T-helper 2 cell treated with Interferon-gamma antibody and Interleukin-4, amounts not matched to agents 5 μg/mL and 100 μg/mL, for 36 hours (primary cell): ENCODE data around the gene EIF1AD.
A peak's percentile ranks its signal among the peaks of the same experiment; 100 is the strongest.

Experiments
- DNase-seq: peaks from one replicate; pipeline ENCODE4 v3.0.0; 2021; ENCODE audit warnings: low spot score
- H3K27ac Mint-ChIP-seq: one replicate; pipeline ENCODE4 v1.8.0; 2021; ENCODE audit warnings: mild to moderate bottlenecking, mixed read lengths
- H3K27me3 Mint-ChIP-seq: one replicate; pipeline ENCODE4 v1.8.0; 2021; ENCODE audit warnings: low read depth, mixed read lengths
- H3K36me3 Mint-ChIP-seq: one replicate; pipeline ENCODE4 v1.8.0; 2021; ENCODE audit warnings: low read depth, mixed read lengths
- H3K4me1 Mint-ChIP-seq: one replicate; pipeline ENCODE4 v1.8.0; 2021; ENCODE audit warnings: low read depth, mixed read lengths
- H3K4me3 Mint-ChIP-seq: one replicate; pipeline ENCODE4 v1.8.0; 2022; ENCODE audit warnings: mild to moderate bottlenecking, moderate library complexity, mixed read lengths
- H3K9me3 Mint-ChIP-seq: one replicate; pipeline ENCODE4 v1.8.0; 2021; ENCODE audit warnings: mixed read lengths

EIF1AD gene

DNA sequence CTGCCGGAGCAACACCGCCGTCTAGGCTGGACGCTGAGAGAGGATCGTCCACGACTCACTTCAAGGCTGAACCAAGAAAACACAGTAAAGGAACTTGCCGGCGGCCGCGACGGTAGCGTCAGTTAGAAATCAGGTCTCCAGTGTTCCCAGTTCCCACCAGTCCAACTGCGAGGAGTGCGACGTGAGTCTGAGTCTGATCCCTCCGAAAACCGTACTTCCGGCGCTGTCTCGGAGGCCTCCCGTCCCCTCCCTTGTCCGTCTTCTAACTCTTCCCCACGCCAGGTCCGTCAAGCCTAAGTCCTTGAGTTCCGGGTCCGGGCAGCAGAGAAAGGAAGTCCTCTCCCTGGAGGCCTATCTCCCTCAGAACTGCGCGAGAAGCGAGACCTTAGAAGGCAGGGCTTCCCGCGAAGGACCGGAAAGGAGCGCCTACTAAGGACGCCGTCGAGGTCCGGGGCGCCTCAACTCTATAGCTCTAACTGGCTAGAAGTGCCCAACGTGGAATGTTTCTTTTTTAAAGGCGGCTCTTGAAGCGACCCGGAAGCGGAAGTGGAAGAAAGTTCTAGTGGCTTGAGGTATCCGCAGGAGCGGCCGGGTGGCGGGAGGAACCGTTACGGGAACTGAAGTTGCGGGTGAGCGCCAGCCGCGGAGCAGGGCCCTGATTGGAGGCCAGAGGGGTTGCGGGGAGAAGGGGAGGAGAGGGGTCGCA is at the start of gene EIF1AD, which contains the start of gene BANF1:
EIF1AD (minus strand) TSS at position 216 of the 706 bp plus-strand sequence. CDS start 1,768 bp downstream, outside the sequence.
BANF1 (plus strand) TSS at position 562 of the 706 bp plus-strand sequence. CDS start 748 bp downstream, outside the sequence.
- peaks cover 14% of the 10 kb centered on the region for H3K4me1 Mint-ChIP-seq
- H3K36me3 Mint-ChIP-seq, result peaks cover 51% of the 10 kb centered on the region

GRCh38 chr11:66051371-66051765 is 49.4 kb upstream of the EIF1AD start:
- Mint-ChIP-seq H3K36me3 (peaks cover 34% of the 10 kb centered on the region), H3K4me3 (peak overlapping the region; percentile 100), H3K4me1 (peaks cover 23% of the 10 kb centered on the region), H3K27ac (peak overlapping the region; percentile 88), H3K9me3 (no peaks in the 10 kb centered on the region), H3K27me3 (peaks cover 5% of the 10 kb centered on the region)
- no peak for DNase-seq

More for the DNA sequence above, at the start of gene EIF1AD, which contains the start of gene BANF1:
- H3K27ac Mint-ChIP-seq, result peak within 1 kb of the TSS; percentile 98
- peak; percentile 95 for DNase-seq
- no peaks in the 10 kb centered on the region for H3K27me3 Mint-ChIP-seq
- peak within 1 kb of the TSS; percentile 99 for H3K4me3 Mint-ChIP-seq
- no peaks in the 10 kb centered on the region for H3K9me3 Mint-ChIP-seq

DNA sequence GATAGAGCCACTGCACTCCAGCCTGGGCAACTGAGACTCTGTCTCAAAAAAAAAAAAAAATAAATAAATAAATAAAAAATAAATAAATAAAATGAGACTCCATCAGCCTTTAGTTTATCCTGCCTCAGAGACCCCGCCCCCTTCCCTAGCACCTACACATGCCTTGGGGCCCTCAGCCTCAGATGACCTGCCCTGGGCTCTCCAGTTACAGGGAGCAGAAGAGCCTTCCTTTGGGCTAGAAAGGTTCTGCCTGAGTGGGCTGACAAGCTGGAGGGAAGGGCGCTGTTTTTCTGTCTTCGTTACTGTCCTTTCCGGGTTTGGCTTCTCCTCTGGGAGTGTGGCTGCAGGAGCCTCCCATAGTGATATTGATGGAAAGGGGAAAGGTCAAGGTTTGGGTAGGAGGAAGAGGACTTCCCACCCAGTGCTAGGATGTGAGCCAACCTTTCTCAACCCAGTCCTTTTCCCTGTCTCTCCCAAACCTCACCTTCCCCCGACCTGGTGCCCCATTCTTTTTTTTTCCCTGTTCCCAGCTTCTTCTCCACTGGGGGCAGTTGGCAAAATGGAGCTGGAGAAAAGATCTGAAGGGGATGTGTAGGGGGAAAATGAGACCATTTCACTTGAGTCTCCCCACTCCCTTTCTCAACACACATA is 48.7 kb upstream of the EIF1AD start:
- Mint-ChIP-seq H3K4me3 (peak overlapping the region; percentile 100), H3K4me1 (peaks cover 24% of the 10 kb centered on the region), H3K9me3 (no peaks in the 10 kb centered on the region), H3K36me3 (peaks cover 30% of the 10 kb centered on the region), H3K27ac (peak overlapping the region; percentile 60), H3K27me3 (peaks cover 5% of the 10 kb centered on the region)
- DNase-seq, result no peak

DNA sequence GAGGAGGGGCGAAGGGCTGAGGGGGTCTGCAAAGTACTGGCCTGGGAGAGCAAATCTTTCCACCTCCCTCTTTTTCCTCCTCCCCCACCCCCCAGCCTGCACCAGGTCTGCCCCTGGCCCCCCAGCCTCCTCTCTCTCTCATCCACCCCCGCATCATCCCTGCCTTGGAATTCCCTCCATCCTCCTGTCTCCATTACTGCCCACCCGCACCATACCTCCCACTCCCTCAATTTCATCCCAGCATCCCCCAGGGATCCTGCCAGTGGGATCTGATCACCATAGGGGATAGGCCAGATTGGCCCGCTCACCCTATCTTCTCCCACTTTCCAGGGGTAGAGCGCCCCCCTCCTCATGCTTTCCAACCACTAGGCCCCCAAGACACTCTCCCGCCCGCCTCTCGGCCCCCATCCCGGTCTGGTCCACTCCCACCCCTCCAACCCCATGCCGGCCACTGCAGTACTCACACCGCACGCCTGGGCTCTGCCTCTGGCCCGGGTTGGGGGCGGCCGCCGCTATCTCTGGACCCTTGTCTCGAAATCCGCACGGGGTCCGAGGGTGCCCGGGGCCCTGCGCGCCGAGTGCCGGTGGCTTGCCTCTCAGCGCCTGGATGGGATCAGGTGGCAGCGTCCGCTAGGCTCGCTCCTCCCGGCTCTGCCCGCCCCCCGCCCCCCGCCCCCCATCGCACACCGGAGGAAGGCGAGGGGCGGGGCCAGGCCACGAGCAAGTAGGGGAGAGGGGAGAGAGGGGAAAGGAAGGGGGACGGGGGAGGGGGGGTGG is 46.8 kb upstream of the EIF1AD start, which contains the start of gene GAL3ST3:
GAL3ST3 (minus strand) TSS at position 615 of the 777 bp plus-strand sequence. CDS start 3,746 bp downstream, outside the sequence.
- peak within 1 kb of the TSS; percentile 21 for H3K4me3 Mint-ChIP-seq
- peaks cover 30% of the 10 kb centered on the region for H3K4me1 Mint-ChIP-seq
- H3K9me3 Mint-ChIP-seq, result no peaks in the 10 kb centered on the region
- H3K36me3 Mint-ChIP-seq, result peaks cover 15% of the 10 kb centered on the region
- H3K27ac Mint-ChIP-seq, result no peak within 1 kb of the TSS
- DNase-seq, result no peak
- peaks cover 5% of the 10 kb centered on the region for H3K27me3 Mint-ChIP-seq

- DNase-seq, result no peak
- H3K4me3 Mint-ChIP-seq, result no peak overlapping the region
- H3K36me3 Mint-ChIP-seq, result peaks cover 6% of the 10 kb centered on the region
- peaks cover 25% of the 10 kb centered on the region for H3K4me1 Mint-ChIP-seq
- no peaks in the 10 kb centered on the region for H3K9me3 Mint-ChIP-seq
- H3K27me3 Mint-ChIP-seq, result peaks cover 5% of the 10 kb centered on the region
- no peak overlapping the region for H3K27ac Mint-ChIP-seq
Measured at GRCh38 chr11:66047541-66048365, 45.8 kb upstream of the EIF1AD start.

- no peak overlapping the region for H3K27ac Mint-ChIP-seq
- no peak overlapping the region for H3K4me3 Mint-ChIP-seq
- no peak for DNase-seq
Measured at GRCh38 chr11:66046901-66047300, 44.9 kb upstream of the EIF1AD start.

DNA sequence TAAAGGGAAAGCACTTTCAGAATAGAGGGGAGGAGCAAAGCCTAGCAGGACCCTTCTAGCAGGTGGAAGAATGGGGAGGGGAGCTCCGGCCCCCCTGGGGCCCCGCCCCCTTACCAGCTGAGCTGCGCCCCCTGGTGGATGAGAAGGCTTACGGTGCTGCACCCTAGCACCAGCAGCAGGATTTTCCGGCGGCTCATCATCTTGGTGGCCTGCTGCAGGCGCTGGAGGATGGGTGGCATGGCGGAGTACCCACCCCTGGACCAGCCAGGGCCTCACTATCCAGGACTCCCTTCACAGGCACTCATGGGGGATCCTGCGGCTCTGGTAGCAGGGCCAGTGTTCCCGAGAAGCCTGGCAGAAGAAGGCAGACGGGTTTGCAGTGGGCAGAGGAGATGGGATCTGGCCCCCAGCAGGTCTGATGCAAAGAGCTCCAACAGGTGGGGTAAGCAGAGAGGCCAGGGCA is 43.3 kb upstream of the EIF1AD start:
- H3K27me3 Mint-ChIP-seq, result peaks cover 5% of the 10 kb centered on the region
- H3K4me1 Mint-ChIP-seq, result peaks cover 12% of the 10 kb centered on the region
- no peak overlapping the region for H3K27ac Mint-ChIP-seq
- H3K36me3 Mint-ChIP-seq, result no peaks in the 10 kb centered on the region
- DNase-seq, result peak; percentile 77
- H3K9me3 Mint-ChIP-seq, result no peaks in the 10 kb centered on the region
- H3K4me3 Mint-ChIP-seq, result no peak overlapping the region

More at GRCh38 chr11:66046901-66047300, 44.9 kb upstream of the EIF1AD start:
- Mint-ChIP-seq H3K36me3 (no peaks in the 10 kb centered on the region), H3K27me3 (peaks cover 5% of the 10 kb centered on the region), H3K9me3 (no peaks in the 10 kb centered on the region), H3K4me1 (peaks cover 23% of the 10 kb centered on the region)

DNA sequence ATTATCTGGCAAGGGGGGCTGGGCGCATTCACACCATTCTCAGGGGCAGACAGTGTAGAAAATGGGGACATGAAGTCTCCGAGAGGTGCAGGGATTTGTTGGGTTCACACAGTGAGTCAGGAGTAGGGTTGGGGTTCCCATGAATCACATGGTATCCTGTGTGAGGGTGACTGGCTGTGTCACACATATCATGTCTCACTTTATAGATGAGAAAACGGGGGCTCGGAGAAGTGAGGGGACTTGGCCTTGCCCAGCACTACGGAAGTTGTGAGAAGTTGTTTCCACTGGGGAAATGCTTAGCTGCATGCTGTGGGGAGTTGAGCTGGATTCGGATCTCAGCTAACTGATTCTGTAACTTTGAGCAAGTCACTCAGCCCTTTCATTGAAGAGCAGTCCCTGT is 42.8 kb upstream of the EIF1AD start:
- H3K36me3 Mint-ChIP-seq, result no peaks in the 10 kb centered on the region
- DNase-seq, result no peak
- H3K27ac Mint-ChIP-seq, result no peak overlapping the region
- H3K4me1 Mint-ChIP-seq, result peaks cover 11% of the 10 kb centered on the region
- no peaks in the 10 kb centered on the region for H3K9me3 Mint-ChIP-seq
- H3K27me3 Mint-ChIP-seq, result peaks cover 5% of the 10 kb centered on the region
- H3K4me3 Mint-ChIP-seq, result no peak overlapping the region

DNA sequence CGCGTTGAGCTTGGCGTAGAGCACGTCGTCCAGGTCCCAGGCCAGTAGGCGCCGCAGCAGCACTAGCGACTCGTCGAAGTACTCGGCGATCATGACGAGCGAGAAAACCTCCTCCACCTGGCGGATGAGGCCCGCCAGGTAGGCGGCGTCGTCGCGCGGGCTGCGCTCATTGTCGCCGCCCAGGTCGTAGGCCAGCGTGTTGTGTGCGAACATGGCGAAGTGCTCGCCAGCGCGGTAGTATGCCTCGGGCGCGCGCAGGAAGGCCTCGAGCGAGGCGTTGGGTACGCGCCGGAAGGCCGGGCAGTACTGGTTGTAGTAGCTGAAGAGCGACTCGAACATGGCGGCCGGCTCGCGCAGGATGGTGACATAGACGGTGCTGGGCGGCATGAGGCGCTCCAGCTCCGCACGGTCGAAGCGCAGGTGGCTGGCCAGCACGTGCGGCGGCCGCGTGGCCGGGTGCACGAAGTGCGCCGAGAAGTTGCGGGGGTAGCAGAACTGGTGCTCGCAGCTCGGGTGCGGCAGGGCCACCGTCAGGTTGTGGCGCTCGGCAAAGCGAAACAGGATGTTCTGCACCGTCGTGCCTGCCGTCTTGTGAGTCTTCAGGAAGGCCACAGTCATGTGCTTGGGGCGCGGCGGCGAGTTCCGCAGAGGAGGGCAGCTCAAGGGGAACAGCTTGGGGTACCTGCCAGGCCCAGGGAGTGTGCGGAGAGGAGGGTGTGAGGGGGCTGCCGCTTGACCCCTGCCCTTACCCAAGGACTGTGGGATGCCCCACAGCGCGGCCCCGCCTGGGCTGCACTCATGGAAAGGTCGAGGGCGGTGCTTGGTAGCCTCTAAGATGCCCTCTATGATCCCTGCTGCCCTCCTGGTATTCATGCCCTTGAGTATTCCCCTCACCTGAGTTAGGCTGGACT is 41.3 kb upstream of the EIF1AD start:
- H3K27me3 Mint-ChIP-seq, result peaks cover 2% of the 10 kb centered on the region
- H3K4me3 Mint-ChIP-seq, result no peak overlapping the region
- H3K4me1 Mint-ChIP-seq, result peaks cover 11% of the 10 kb centered on the region

DNA sequence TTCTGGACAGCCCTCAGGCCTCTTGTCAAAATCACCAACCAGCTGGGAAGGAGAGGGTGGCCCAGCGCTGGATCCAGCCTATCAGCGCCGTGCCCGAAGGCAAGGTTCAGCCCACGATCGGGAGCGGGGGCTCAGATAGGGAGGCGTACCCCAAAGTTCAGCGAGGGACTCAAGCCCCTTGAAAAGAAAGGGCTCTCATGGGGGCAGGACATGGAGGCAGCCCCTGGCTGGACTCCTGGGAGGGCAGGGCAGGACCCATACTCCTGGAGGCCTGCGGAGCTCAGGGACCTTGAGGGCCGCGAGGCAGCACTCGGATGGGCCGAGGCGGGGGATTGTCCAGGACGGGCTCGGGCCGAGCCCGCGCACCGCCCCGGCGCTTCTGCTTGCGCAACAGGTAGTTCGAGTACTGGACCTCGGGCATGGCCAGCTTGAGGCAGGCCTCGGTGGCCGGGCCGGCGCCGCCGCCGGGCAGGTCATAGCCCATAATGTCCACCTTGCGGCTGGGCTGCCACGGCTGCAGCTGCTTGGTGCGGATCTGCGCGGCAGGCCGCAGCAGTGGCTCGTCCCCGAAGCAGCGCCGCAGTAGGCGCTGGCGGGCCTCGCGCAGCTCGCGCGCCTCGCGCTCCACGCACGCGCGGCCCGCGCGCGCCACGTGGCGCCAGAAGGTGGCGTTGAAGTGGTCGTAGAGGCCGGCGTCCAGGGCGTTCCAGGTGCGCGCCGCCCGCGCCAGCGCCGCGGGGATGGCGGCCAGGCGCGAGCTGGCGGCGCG is 40.5 kb upstream of the EIF1AD start:
- DNase-seq, result no peak
- no peak overlapping the region for H3K27ac Mint-ChIP-seq
- no peaks in the 10 kb centered on the region for H3K9me3 Mint-ChIP-seq
- no peak overlapping the region for H3K4me3 Mint-ChIP-seq
- no peaks in the 10 kb centered on the region for H3K36me3 Mint-ChIP-seq
- peaks cover 11% of the 10 kb centered on the region for H3K4me1 Mint-ChIP-seq
- H3K27me3 Mint-ChIP-seq, result no peaks in the 10 kb centered on the region

More for the DNA sequence above, 41.3 kb upstream of the EIF1AD start:
- no peak for DNase-seq
- Mint-ChIP-seq H3K9me3 (no peaks in the 10 kb centered on the region), H3K27ac (no peak overlapping the region), H3K36me3 (no peaks in the 10 kb centered on the region)

GRCh38 chr11:66039765-66040164 is 37.8 kb upstream of the EIF1AD start:
- H3K27me3 Mint-ChIP-seq, result peaks cover 2% of the 10 kb centered on the region
- no peaks in the 10 kb centered on the region for H3K36me3 Mint-ChIP-seq
- H3K9me3 Mint-ChIP-seq, result no peaks in the 10 kb centered on the region
- peaks cover 3% of the 10 kb centered on the region for H3K4me1 Mint-ChIP-seq
- no peak overlapping the region for H3K4me3 Mint-ChIP-seq
- H3K27ac Mint-ChIP-seq, result no peak overlapping the region
- DNase-seq, result no peak

GRCh38 chr11:66037327-66037726 is 35.4 kb upstream of the EIF1AD start:
- H3K36me3 Mint-ChIP-seq, result no peaks in the 10 kb centered on the region
- no peak overlapping the region for H3K4me3 Mint-ChIP-seq
- peaks cover 4% of the 10 kb centered on the region for H3K27me3 Mint-ChIP-seq
- no peak overlapping the region for H3K27ac Mint-ChIP-seq
- no peaks in the 10 kb centered on the region for H3K9me3 Mint-ChIP-seq
- no peak for DNase-seq
- H3K4me1 Mint-ChIP-seq, result no peaks in the 10 kb centered on the region
